ENCODE results near the gene TRMT2B. TPM values are rescaled to one million over a fixed set of nuclear protein-coding genes. Genes with fewer than 3 reads are reported as not detected.
"Not testable (repeated sequence)": the region's sequence is repeated elsewhere in the genome, so short reads cannot be mapped to it uniquely, and the experiment has no call there.

Gene TRMT2B
- total and polyA plus RNA-seq, 8 donors: 5.3 to 33.5 (median 13.2) TPM

- H3K4me3 ChIP-seq: no peak overlapping the region
- H3K27me3 ChIP-seq: no peaks in the 10 kb centered on the region
- no peaks in the 10 kb centered on the region for H3K9me3 ChIP-seq
- TF ChIP-seq EP300 (IDR thresholded peaks at IDR 0.05) (no peak), POLR2AphosphoS5 (IDR thresholded peaks at IDR 0.05) (peak in 1 of 3 donors; percentile 20)
- intact Hi-C loops (cut with DNase I; ENCODE audit: low total_unique reads): no loop called here
- H3K27ac ChIP-seq: no peak overlapping the region
- no peaks in the 10 kb centered on the region for H3K4me1 ChIP-seq
- peaks cover 0 to 5% (median 3%) of the 10 kb centered on the region in 4 donors for H3K36me3 ChIP-seq
- 77 to 85% (median 78%) methylated on average over 5 of the region's 5 CpGs for WGBS, 5 donors
- peak in 1 of 2 donors; percentile 55 for DNase-seq
Observed at GRCh38 chrX:100994352-100995281, 57.3 kb downstream of the TRMT2B start.

DNA sequence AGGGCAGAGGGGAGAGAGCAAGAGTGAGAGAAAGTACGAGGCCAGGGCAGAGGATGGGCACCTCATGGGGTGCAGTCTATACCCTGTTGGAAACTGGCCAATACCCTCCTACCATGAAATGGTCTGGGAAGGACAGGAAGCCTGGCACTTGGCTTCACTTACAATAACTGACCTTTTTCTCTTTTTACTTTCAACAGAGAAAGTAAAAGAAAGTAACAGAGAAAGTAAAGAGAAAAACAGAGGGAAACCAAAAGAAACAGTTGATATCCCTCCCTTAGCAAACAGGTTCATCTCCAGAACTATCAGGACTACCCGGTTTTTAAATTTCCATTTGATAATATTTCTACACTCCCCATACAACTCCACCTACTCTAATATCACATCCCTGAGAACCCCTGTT is 61.8 kb downstream of the TRMT2B start:
- Histone ChIP-seq H3K4me3 (no peak overlapping the region), H3K27me3 (no peaks in the 10 kb centered on the region), H3K9me3 (no peaks in the 10 kb centered on the region), H3K4me1 (no peaks in the 10 kb centered on the region), H3K36me3 (peaks cover 0 to 5% (median 3%) of the 10 kb centered on the region in 4 donors), H3K27ac (no peak overlapping the region)
- TF ChIP-seq POLR2AphosphoS5 (IDR thresholded peaks at IDR 0.05): no peak
- DNase-seq: no peak
- intact Hi-C loops (cut with DNase I; ENCODE audit: low total_unique reads): no loop called here
- 44 to 72% (median 48%) methylated on average over 2 of the region's 2 CpGs for WGBS, 5 donors

GRCh38 chrX:100984818-100985217 is 67.1 kb downstream of the TRMT2B start:
- TF ChIP-seq POLR2A (IDR thresholded peaks at IDR 0.05) (no peak), POLR2AphosphoS5 (IDR thresholded peaks at IDR 0.05) (no peak), EP300 (IDR thresholded peaks at IDR 0.05) (no peak), CTCF (IDR thresholded peaks at IDR 0.05) (no peak)
- intact Hi-C loops (cut with DNase I; ENCODE audit: low total_unique reads): no loop called here
- Histone ChIP-seq H3K4me3 (no peak overlapping the region), H3K27ac (no peak overlapping the region), H3K9me3 (no peaks in the 10 kb centered on the region), H3K27me3 (no peaks in the 10 kb centered on the region), H3K4me1 (no peaks in the 10 kb centered on the region), H3K36me3 (peaks cover 0 to 5% (median 0%) of the 10 kb centered on the region in 4 donors)
- DNase-seq: no peak

GRCh38 chrX:100981498-100981845 is 70.4 kb downstream of the TRMT2B start:
- H3K36me3 ChIP-seq; DNase-seq; H3K4me1 ChIP-seq; H3K27me3 ChIP-seq; H3K4me3 ChIP-seq; H3K9me3 ChIP-seq; intact Hi-C loops (cut with DNase I; ENCODE audit: low total_unique reads): not testable (repeated sequence)
- peak overlapping the region in 2 of 5 donors; percentile 59 to 64 for H3K27ac ChIP-seq
- 80 to 100% (median 93%) methylated on average over 1 of the region's 1 CpG for WGBS, 5 donors

- Histone ChIP-seq H3K4me3 (no peak overlapping the region), H3K4me1 (no peaks in the 10 kb centered on the region), H3K36me3 (no peaks in the 10 kb centered on the region), H3K9me3 (no peaks in the 10 kb centered on the region), H3K27me3 (no peaks in the 10 kb centered on the region), H3K27ac (peak overlapping the region in 4 of 5 donors; percentile 33 to 64 (median 61))
- 73 to 100% (median 81%) methylated on average over 1 to 6 of the region's 6 CpGs for WGBS, 5 donors
- intact Hi-C loops (cut with DNase I; ENCODE audit: low total_unique reads): no loop called here
- TF ChIP-seq POLR2AphosphoS5 (IDR thresholded peaks at IDR 0.05): no peak
- no peak for TF ChIP-seq POLR2A (IDR thresholded peaks at IDR 0.05)
- TF ChIP-seq CTCF (IDR thresholded peaks at IDR 0.05): no peak
- no peak for TF ChIP-seq EP300 (IDR thresholded peaks at IDR 0.05)
- DNase-seq: peak; percentile 1 to 65
Observed at GRCh38 chrX:100980608-100981497, 71.1 kb downstream of the TRMT2B start.
